GM23338 (cell line): Measurements from ENCODE around the gene FANCG. TPM values are rescaled to one million over a fixed set of nuclear protein-coding genes. Genes with fewer than 3 reads are reported as not detected.
A peak's percentile ranks its signal among the peaks of the same experiment; 100 is the strongest.

Experiments
- ATAC-seq: fragments of 200-7000 bp; cut with Tn5 transposase; 3 replicates; pipeline ENCODE4 v1.9.1; 2020
- DNase-seq: peaks from one replicate; pipeline ENCODE4 v3.0.0-alpha.2; 2015; ENCODE audit warnings: low spot score
- H2AFZ ChIP-seq: fragments of 200-600 bp; sonication (generic); 2 replicates; pipeline ENCODE4 v1.8.0; 2016; ENCODE audit warnings: antibody characterized with exemption, mild to moderate bottlenecking, moderate library complexity
- H3F3A ChIP-seq: fragments of 200-600 bp; sonication (generic); replicated peaks from 2 replicates; pipeline ENCODE4 v1.8.0; 2017; ENCODE audit warnings: antibody characterized with exemption, mixed run types, low read depth
- H3K27ac ChIP-seq: fragments of 200-600 bp; sonication (generic); 2 replicates; pipeline ENCODE4 v1.6.1; 2016; ENCODE audit warnings: low read depth
- H3K27me3 ChIP-seq: fragments of 200-600 bp; sonication (generic); 2 replicates; pipeline ENCODE4 v1.8.0; 2016; ENCODE audit warnings: mild to moderate bottlenecking, mixed run types, moderate library complexity; ENCODE audit not compliant: insufficient read depth
- H3K36me3 ChIP-seq: fragments of 200-600 bp; sonication (generic); 2 replicates; pipeline ENCODE4 v1.8.0; 2016; ENCODE audit warnings: mild to moderate bottlenecking; ENCODE audit not compliant: insufficient read depth
- H3K4me1 ChIP-seq: fragments of 200-600 bp; sonication (generic); 2 replicates; pipeline ENCODE4 v1.8.0; 2016; ENCODE audit warnings: mild to moderate bottlenecking, moderate library complexity; ENCODE audit not compliant: insufficient read depth
- H3K4me2 ChIP-seq: fragments of 200-600 bp; sonication (generic); 2 replicates; pipeline ENCODE4 v1.7.1; 2017; ENCODE audit warnings: mixed run types
- H3K4me3 ChIP-seq: fragments of 200-600 bp; sonication (generic); 2 replicates; pipeline ENCODE4 v1.6.1; 2016; ENCODE audit warnings: mixed run types
- H3K79me2 ChIP-seq: fragments of 200-600 bp; sonication (generic); replicated peaks from 2 replicates; pipeline ENCODE4 v1.8.0; 2017; ENCODE audit warnings: mild to moderate bottlenecking; ENCODE audit not compliant: insufficient read depth
- H3K9me2 ChIP-seq: fragments of 200-600 bp; sonication (generic); 2 replicates; pipeline ENCODE4 v1.8.0; 2017; ENCODE audit not compliant: insufficient read depth
- H4K20me1 ChIP-seq: fragments of 200-600 bp; sonication (generic); replicated peaks from 2 replicates; pipeline ENCODE4 v1.8.0; 2017; ENCODE audit warnings: mild to moderate bottlenecking; ENCODE audit not compliant: insufficient read depth
- H3K27ac Mint-ChIP-seq: 2 replicates; pipeline ENCODE4 v1.8.0; 2020; ENCODE audit warnings: inconsistent platforms, mild to moderate bottlenecking, moderate library complexity, mixed read lengths
- H3K27me3 Mint-ChIP-seq: 3 replicates; pipeline ENCODE4 v1.8.0; 2022; ENCODE audit warnings: low read depth, mild to moderate bottlenecking, moderate library complexity, mixed read lengths, inconsistent platforms; ENCODE audit not compliant: insufficient read depth, poor library complexity
- H3K36me3 Mint-ChIP-seq: 3 replicates; pipeline ENCODE4 v1.8.0; 2021; ENCODE audit warnings: low read depth, mild to moderate bottlenecking, inconsistent platforms, moderate library complexity, mixed read lengths
- H3K4me1 Mint-ChIP-seq: 3 replicates; pipeline ENCODE4 v1.8.0; 2020; ENCODE audit warnings: mild to moderate bottlenecking, inconsistent platforms, mixed read lengths
- H3K4me3 Mint-ChIP-seq: 3 replicates; pipeline ENCODE4 v1.8.0; 2021; ENCODE audit warnings: moderate library complexity, mild to moderate bottlenecking, inconsistent platforms, mixed read lengths
- H3K9me3 Mint-ChIP-seq: 3 replicates; pipeline ENCODE4 v1.8.0; 2020; ENCODE audit warnings: moderate library complexity, mild to moderate bottlenecking, inconsistent platforms, mixed read lengths
- CREB1 ChIP-seq: fragments of 250-450 bp; sonication (Bioruptor Pico); IDR thresholded peaks from 2 replicates; pipeline ENCODE4 v1.5.0; 2020; ENCODE audit warnings: low read depth, mild to moderate bottlenecking, moderate library complexity
- EZH2 ChIP-seq: fragments of 200-600 bp; sonication (generic); IDR thresholded peaks from one replicate; pipeline ENCODE4 v1.8.0; 2017; ENCODE audit warnings: antibody characterized with exemption, mild to moderate bottlenecking, low read depth; ENCODE audit not compliant: unreplicated experiment
- EZH2phosphoT487 ChIP-seq: fragments of 200-600 bp; sonication (generic); IDR thresholded peaks from one replicate; pipeline ENCODE4 v1.8.1; 2018; ENCODE audit warnings: antibody characterized with exemption; ENCODE audit not compliant: unreplicated experiment
- JUNB ChIP-seq: IDR thresholded peaks from one replicate; pipeline ENCODE4 v1.6.1; 2016; ENCODE audit warnings: antibody characterized with exemption; ENCODE audit not compliant: unreplicated experiment
- NANOG ChIP-seq: IDR thresholded peaks from 2 replicates; pipeline ENCODE4 v1.6.1; 2016; ENCODE audit warnings: antibody characterized with exemption, borderline replicate concordance
- POLR2AphosphoS5 ChIP-seq: IDR thresholded peaks from 2 replicates; pipeline ENCODE4 v1.6.1; 2016; ENCODE audit warnings: antibody characterized with exemption, low read depth
- STAT1 ChIP-seq: IDR thresholded peaks from one replicate; pipeline ENCODE4 v1.6.1; 2016; ENCODE audit warnings: antibody characterized with exemption; ENCODE audit not compliant: unreplicated experiment
- ZNF331 ChIP-seq: fragments of 250-450 bp; sonication (Bioruptor Pico); IDR thresholded peaks from 2 replicates; pipeline ENCODE4 v1.5.0; 2020; ENCODE audit warnings: low read depth, mild to moderate bottlenecking, moderate library complexity
- polyA plus RNA-seq: library from polyadenylated mRNA; unstranded; fragments of >200 nt; fragmentation: Nextera tagmentation; extraction: Ambion mirVana; gene quantifications from 2 replicates; pipeline ENCODE4 v1.2.1, GENCODE V29; 2016
- total RNA-seq: library from RNA; depleted of rRNA; stranded (reverse); fragments of >200 nt; shearing (Covaris generic); gene quantifications from 2 replicates; pipeline ENCODE4 v1.2.3, GENCODE V29; 2014
- TF ChIP-seq, protein P1 (sequence below), 2 experiments: fragments of 200-600 bp in 1 of 2; sonication (generic) in 1 of 2; conservative IDR thresholded peaks; 2 replicates each; pipeline versions ENCODE4 v1.5.1 to v1.6.1; 2016 to 2017; ENCODE audit warnings: antibody characterized with exemption in 2 of 2, low read depth in 2 of 2, mild to moderate bottlenecking in 2 of 2, moderate library complexity in 1 of 2
- TF ChIP-seq, protein P2 (sequence below): IDR thresholded peaks from 2 replicates; pipeline ENCODE4 v1.6.1; 2016; ENCODE audit warnings: antibody characterized with exemption
- TF ChIP-seq, protein P3 (sequence below): IDR thresholded peaks from one replicate; pipeline ENCODE4 v1.6.1; 2018; ENCODE audit warnings: antibody characterized with exemption; ENCODE audit not compliant: unreplicated experiment

The FANCG gene
- total and polyA plus RNA-seq, 2 experiments from 2014 or later: 53.8 to 56.2 TPM

DNA sequence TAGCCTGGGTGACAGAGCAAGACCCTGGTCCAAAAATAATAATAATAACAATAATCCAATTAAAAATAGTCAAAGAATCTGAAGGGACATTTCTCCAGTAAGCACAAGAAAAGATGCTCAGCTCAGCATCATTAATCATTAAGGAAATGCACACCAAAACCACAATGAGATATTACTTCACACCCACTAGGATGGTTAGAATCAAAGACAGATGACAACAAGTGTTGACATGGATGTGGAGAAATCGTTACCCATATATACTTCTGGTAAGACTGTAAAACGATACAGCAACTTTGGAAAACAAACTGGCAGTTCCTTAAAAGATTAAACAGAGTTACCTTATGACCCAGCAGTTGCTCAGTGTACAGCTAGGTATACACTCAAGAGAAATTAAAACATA is 5.3 kb upstream of the FANCG start (continued):
- no peak for TF ChIP-seq NANOG
- no peak for TF ChIP-seq CREB1
- TF ChIP-seq JUNB: no peak

DNA sequence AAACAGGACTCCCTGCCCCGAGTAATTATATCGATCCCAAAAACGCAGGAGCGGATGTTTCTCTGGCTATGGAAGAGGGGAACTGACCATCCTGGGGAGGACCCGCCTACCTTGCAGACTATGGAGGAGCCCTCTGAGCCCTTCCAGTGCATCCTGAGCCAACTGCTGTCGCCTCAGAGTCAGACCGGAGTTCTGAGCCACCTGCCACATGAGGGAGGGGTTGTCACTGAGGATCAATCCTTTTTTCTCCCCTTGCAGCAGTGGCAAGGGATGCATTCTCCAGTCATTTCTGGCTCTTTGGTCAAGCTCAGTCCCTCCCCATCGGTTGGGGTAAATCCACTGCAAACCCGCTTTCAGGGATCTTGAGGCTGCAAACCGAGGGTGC is 709 bp downstream of the FANCG start:
- H3F3A ChIP-seq: 0 out of 2 replicates have a peak, but pooled peaks cover 2% of the 10 kb centered on the region
- no peaks in the 10 kb centered on the region for H3K27me3 ChIP-seq
- H3K4me3 ChIP-seq: peak overlapping the region; percentile 91
- Mint-ChIP-seq H3K4me3 (peak overlapping the region; percentile 93), H3K9me3 (no peaks in the 10 kb centered on the region), H3K4me1 (peaks cover 16% of the 10 kb centered on the region), H3K27ac (peak overlapping the region; percentile 90), H3K36me3 (peaks cover 42% of the 10 kb centered on the region), H3K27me3 (peaks cover 8% of the 10 kb centered on the region)
- H3K79me2 ChIP-seq: peaks cover 24% of the 10 kb centered on the region
- ATAC-seq: peak; percentile 7
- H4K20me1 ChIP-seq: no peaks in the 10 kb centered on the region; the same call in 1 of the 2 replicates
- H3K4me1 ChIP-seq: peaks cover 7% of the 10 kb centered on the region
- DNase-seq: no peak
- H3K9me2 ChIP-seq: no peaks in the 10 kb centered on the region
- TF ChIP-seq, protein P1, sequence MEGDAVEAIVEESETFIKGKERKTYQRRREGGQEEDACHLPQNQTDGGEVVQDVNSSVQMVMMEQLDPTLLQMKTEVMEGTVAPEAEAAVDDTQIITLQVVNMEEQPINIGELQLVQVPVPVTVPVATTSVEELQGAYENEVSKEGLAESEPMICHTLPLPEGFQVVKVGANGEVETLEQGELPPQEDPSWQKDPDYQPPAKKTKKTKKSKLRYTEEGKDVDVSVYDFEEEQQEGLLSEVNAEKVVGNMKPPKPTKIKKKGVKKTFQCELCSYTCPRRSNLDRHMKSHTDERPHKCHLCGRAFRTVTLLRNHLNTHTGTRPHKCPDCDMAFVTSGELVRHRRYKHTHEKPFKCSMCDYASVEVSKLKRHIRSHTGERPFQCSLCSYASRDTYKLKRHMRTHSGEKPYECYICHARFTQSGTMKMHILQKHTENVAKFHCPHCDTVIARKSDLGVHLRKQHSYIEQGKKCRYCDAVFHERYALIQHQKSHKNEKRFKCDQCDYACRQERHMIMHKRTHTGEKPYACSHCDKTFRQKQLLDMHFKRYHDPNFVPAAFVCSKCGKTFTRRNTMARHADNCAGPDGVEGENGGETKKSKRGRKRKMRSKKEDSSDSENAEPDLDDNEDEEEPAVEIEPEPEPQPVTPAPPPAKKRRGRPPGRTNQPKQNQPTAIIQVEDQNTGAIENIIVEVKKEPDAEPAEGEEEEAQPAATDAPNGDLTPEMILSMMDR (conservative IDR thresholded peaks at IDR 0.05; ENCODE audit: low read depth in 2 of 2): no peak
- no peak for TF ChIP-seq ZNF331 (CRISPR knock-in tag)
- TF ChIP-seq, protein P2, sequence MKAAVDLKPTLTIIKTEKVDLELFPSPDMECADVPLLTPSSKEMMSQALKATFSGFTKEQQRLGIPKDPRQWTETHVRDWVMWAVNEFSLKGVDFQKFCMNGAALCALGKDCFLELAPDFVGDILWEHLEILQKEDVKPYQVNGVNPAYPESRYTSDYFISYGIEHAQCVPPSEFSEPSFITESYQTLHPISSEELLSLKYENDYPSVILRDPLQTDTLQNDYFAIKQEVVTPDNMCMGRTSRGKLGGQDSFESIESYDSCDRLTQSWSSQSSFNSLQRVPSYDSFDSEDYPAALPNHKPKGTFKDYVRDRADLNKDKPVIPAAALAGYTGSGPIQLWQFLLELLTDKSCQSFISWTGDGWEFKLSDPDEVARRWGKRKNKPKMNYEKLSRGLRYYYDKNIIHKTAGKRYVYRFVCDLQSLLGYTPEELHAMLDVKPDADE: no peak
- no peak for TF ChIP-seq EZH2phosphoT487
- no peak for TF ChIP-seq POLR2AphosphoS5
- TF ChIP-seq, protein P3, sequence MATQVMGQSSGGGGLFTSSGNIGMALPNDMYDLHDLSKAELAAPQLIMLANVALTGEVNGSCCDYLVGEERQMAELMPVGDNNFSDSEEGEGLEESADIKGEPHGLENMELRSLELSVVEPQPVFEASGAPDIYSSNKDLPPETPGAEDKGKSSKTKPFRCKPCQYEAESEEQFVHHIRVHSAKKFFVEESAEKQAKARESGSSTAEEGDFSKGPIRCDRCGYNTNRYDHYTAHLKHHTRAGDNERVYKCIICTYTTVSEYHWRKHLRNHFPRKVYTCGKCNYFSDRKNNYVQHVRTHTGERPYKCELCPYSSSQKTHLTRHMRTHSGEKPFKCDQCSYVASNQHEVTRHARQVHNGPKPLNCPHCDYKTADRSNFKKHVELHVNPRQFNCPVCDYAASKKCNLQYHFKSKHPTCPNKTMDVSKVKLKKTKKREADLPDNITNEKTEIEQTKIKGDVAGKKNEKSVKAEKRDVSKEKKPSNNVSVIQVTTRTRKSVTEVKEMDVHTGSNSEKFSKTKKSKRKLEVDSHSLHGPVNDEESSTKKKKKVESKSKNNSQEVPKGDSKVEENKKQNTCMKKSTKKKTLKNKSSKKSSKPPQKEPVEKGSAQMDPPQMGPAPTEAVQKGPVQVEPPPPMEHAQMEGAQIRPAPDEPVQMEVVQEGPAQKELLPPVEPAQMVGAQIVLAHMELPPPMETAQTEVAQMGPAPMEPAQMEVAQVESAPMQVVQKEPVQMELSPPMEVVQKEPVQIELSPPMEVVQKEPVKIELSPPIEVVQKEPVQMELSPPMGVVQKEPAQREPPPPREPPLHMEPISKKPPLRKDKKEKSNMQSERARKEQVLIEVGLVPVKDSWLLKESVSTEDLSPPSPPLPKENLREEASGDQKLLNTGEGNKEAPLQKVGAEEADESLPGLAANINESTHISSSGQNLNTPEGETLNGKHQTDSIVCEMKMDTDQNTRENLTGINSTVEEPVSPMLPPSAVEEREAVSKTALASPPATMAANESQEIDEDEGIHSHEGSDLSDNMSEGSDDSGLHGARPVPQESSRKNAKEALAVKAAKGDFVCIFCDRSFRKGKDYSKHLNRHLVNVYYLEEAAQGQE: no peak
- no peak for TF ChIP-seq EZH2
- TF ChIP-seq CREB1: no peak
- TF ChIP-seq JUNB: no peak
- TF ChIP-seq STAT1: no peak
- TF ChIP-seq NANOG: no peak
- H3K36me3 ChIP-seq: 0 out of 2 replicates have a peak, but pooled peaks cover 3% of the 10 kb centered on the region
- H3K4me2 ChIP-seq: peak overlapping the region; percentile 74
- H3K27ac ChIP-seq: peak overlapping the region; percentile 85; the same call in 1 of the 2 replicates
- H2AFZ ChIP-seq: peak overlapping the region; percentile 61; the same call in 1 of the 2 replicates
